ENCODE results near the gene PASK. TPM values are rescaled to one million over a fixed set of nuclear protein-coding genes. Genes with fewer than 3 reads are reported as not detected.

Gene PASK
- polyA plus RNA-seq, 3 donors, result 0.56 to 4.3 (median 0.70) TPM

GRCh38 chr2:241134711-241135110 lies 14.6 kb downstream of the PASK start:
- Mint-ChIP-seq H3K36me3 (peaks cover 27 to 39% of the 10 kb centered on the region in 2 donors), H3K27ac (peak overlapping the region in 1 of 7 donors; percentile 37), H3K27me3 (ENCODE audit: low read depth in 3 of 3) (peaks cover 0 to 1% (median 0%) of the 10 kb centered on the region in 3 donors), H3K9me3 (no peaks in the 10 kb centered on the region), H3K4me3 (no peak overlapping the region), H3K4me1 (peaks cover 3% of the 10 kb centered on the region)
- no peak for DNase-seq
- Histone ChIP-seq H3K27ac (ENCODE audit: low read depth in 1 of 2, low read length in 2 of 2) (no peak overlapping the region), H3K9me3 (replicated peaks in 1 of 2; ENCODE audit: control insufficient read depth in 1 of 2, insufficient read depth in 1 of 2, low read length in 2 of 2) (no peaks in the 10 kb centered on the region), H2AFZ (ENCODE audit: insufficient read depth, low read depth, low read length, poor library complexity, severe bottlenecking) (no peak overlapping the region), H3K4me1 (ENCODE audit: control insufficient read depth in 1 of 2, insufficient read depth in 2 of 2, low read length in 2 of 2) (no peaks in the 10 kb centered on the region), H3K79me2 (ENCODE audit: insufficient read depth, low read length) (no peaks in the 10 kb centered on the region), H3K9ac (ENCODE audit: insufficient read depth, low read length, poor library complexity, severe bottlenecking) (no peak overlapping the region), H3K36me3 (replicated peaks in 1 of 2; ENCODE audit: control insufficient read depth in 1 of 2, insufficient read depth in 2 of 2, low read length in 2 of 2) (peaks cover 9 to 27% of the 10 kb centered on the region in 2 donors), H3K4me2 (replicated peaks; ENCODE audit: extremely low read depth, low read length, poor library complexity, severe bottlenecking) (no peak overlapping the region), H4K20me1 (ENCODE audit: insufficient read depth, low read length) (no peaks in the 10 kb centered on the region), H3K4me3 (replicated peaks in 1 of 3; ENCODE audit: low read depth in 2 of 3, low read length in 3 of 3) (no peak overlapping the region), H3K27me3 (ENCODE audit: control insufficient read depth in 2 of 2, insufficient read depth in 2 of 2, low read length in 2 of 2) (no peaks in the 10 kb centered on the region)
- no peak for TF ChIP-seq CTCF (IDR thresholded peaks at IDR 0.05)
- WGBS (ENCODE audit: insufficient coverage), result 93% methylated on average over 5 of the region's 7 CpGs
- intact Hi-C loops (cut with micrococcal nuclease), result no loop called here

- H3K4me3 Mint-ChIP-seq, result no peak overlapping the region
- H3K27me3 Mint-ChIP-seq (ENCODE audit: low read depth in 3 of 3), result no peaks in the 10 kb centered on the region
- Histone ChIP-seq H3K9ac (ENCODE audit: insufficient read depth, low read length, poor library complexity, severe bottlenecking) (no peak overlapping the region), H4K20me1 (ENCODE audit: insufficient read depth, low read length) (no peaks in the 10 kb centered on the region), H3K4me2 (replicated peaks; ENCODE audit: extremely low read depth, low read length, poor library complexity, severe bottlenecking) (no peak overlapping the region), H3K4me3 (replicated peaks in 1 of 3; ENCODE audit: low read depth in 2 of 3, low read length in 3 of 3) (no peak overlapping the region), H3K36me3 (replicated peaks in 1 of 2; ENCODE audit: control insufficient read depth in 1 of 2, insufficient read depth in 2 of 2, low read length in 2 of 2) (peaks cover 8 to 15% of the 10 kb centered on the region in 2 donors), H3K79me2 (ENCODE audit: insufficient read depth, low read length) (no peaks in the 10 kb centered on the region), H3K9me3 (replicated peaks in 1 of 2; ENCODE audit: control insufficient read depth in 1 of 2, insufficient read depth in 1 of 2, low read length in 2 of 2) (no peaks in the 10 kb centered on the region), H3K4me1 (ENCODE audit: control insufficient read depth in 1 of 2, insufficient read depth in 2 of 2, low read length in 2 of 2) (no peaks in the 10 kb centered on the region), H2AFZ (ENCODE audit: insufficient read depth, low read depth, low read length, poor library complexity, severe bottlenecking) (no peak overlapping the region), H3K27me3 (ENCODE audit: control insufficient read depth in 2 of 2, insufficient read depth in 2 of 2, low read length in 2 of 2) (no peaks in the 10 kb centered on the region), H3K27ac (ENCODE audit: low read depth in 1 of 2, low read length in 2 of 2) (no peak overlapping the region)
- H3K4me1 Mint-ChIP-seq, result peaks cover 8% of the 10 kb centered on the region
- no peak overlapping the region for H3K27ac Mint-ChIP-seq
- no peak for TF ChIP-seq CTCF (IDR thresholded peaks at IDR 0.05)
- intact Hi-C loops (cut with micrococcal nuclease), result no loop called here
- no peaks in the 10 kb centered on the region for H3K9me3 Mint-ChIP-seq
- WGBS (ENCODE audit: insufficient coverage), result 95% methylated on average over 3 of the region's 10 CpGs
- no peak for DNase-seq
- peaks cover 24 to 39% of the 10 kb centered on the region in 2 donors for H3K36me3 Mint-ChIP-seq
These were observed 15.8 kb downstream of the PASK start for GRCh38 chr2:241133436-241133820.
